ENCODE measurements around the gene HLX. TPM values are rescaled to one million over a fixed set of nuclear protein-coding genes. Genes with fewer than 3 reads are reported as not detected.

Gene HLX
- total and polyA plus RNA-seq, 9 of the 15 experiments (the other 6 are each of a cell fraction or from before 2014, with no cell fraction given) = 0.10 to 3.0 (median 1.6) TPM

DNA sequence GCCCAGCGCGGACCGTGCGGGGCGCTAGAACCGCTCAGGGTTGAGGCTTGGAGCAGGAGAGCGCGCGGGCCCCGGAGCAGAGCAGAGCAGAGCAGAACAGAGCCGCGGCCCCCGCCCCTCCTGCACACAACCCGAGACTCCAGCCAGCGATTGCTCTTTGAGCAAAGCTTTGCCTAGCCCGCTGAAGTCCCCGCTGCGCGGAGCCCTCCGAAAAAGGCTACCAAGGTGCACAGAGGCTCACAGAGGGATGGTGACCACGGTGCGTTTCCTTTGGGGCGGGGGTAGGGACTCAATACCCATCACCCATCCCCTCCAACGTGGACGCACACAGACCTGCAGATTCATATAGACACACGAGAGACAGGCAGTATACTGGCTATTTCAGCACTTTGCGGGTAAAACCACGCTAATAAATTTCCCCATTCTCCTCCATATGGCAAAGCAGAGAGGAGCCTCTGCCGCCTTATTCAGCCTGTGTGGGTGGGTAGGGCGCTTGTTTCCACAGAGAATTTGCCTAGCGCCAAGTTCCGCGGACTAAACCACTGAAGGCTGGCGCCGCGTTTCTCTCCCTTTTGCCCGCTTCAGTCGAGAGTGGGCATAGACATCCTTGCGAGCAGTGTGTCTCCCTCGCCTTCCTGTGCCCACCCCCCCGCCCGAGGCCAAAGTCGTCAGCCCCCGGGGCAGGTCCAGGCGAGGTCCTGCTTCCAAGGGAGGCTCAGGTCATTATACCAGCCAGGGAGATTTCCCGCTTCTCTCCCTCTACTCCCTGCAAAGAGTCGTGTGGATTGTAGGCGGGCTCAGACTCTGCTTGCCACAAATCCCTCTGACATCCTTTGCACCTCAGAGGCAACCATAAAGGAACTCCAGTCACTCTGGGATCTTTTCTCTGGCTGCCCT is 8.5 kb downstream of the HLX start:
- TF ChIP-seq SREBF2 (CRISPR knock-in tag; IDR thresholded peaks at IDR 0.05) (no peak), SRSF1 (IDR thresholded peaks at IDR 0.05; ENCODE audit: low read depth, low read length) (no peak), SMAD4 (CRISPR knock-in tag; conservative IDR thresholded peaks at IDR 0.05) (no peak), ZNF354B (CRISPR knock-in tag; IDR thresholded peaks at IDR 0.05) (no peak), ZNF507 (tag; conservative IDR thresholded peaks at IDR 0.05) (no peak)
- TF ChIP-seq, protein P1, sequence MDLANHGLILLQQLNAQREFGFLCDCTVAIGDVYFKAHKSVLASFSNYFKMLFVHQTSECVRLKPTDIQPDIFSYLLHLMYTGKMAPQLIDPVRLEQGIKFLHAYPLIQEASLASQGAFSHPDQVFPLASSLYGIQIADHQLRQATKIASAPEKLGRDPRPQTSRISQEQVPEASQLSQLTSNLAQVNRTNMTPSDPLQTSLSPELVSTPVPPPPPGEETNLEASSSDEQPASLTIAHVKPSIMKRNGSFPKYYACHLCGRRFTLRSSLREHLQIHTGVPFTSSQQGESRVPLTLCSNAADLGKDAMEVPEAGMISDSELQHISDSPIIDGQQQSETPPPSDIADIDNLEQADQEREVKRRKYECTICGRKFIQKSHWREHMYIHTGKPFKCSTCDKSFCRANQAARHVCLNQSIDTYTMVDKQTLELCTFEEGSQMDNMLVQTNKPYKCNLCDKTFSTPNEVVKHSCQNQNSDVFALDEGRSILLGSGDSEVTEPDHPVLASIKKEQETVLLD (IDR thresholded peaks at IDR 0.05) = no peak
- TF ChIP-seq, protein P2, sequence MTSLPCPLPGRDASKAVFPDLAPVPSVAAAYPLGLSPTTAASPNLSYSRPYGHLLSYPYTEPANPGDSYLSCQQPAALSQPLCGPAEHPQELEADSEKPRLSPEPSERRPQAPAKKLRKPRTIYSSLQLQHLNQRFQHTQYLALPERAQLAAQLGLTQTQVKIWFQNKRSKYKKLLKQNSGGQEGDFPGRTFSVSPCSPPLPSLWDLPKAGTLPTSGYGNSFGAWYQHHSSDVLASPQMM (CRISPR knock-in tag; IDR thresholded peaks at IDR 0.05) = no peak
- peak; percentile 74 for ATAC-seq
- Histone ChIP-seq H2AFZ (ENCODE audit: low read depth, low read length) (no peak overlapping the region), H3K4me2 (ENCODE audit: insufficient read depth, low read length) (no peak overlapping the region), H3K79me2 (ENCODE audit: control insufficient read depth, insufficient read depth, low read length) (no peaks in the 10 kb centered on the region), H3K9me1 (ENCODE audit: control insufficient read depth, insufficient read depth, low read length) (no peaks in the 10 kb centered on the region), H3K27ac (ENCODE audit: extremely low read depth, low read depth, low read length) (no peak overlapping the region), H3K27me3 (ENCODE audit: control insufficient read depth in 2 of 2, insufficient read depth in 2 of 2, low read length in 2 of 2) (peaks cover 32 to 79% of the 10 kb centered on the region in 2 experiments; a peak in 4 of 5 replicates), H3K4me3 (no peak overlapping the region), H3K9me3 (replicated peaks; ENCODE audit: control insufficient read depth, insufficient read depth, low read depth, low read length) (no peaks in the 10 kb centered on the region), H4K20me1 (replicated peaks; ENCODE audit: control insufficient read depth, insufficient read depth, low read length) (no peaks in the 10 kb centered on the region), H3K36me3 (ENCODE audit: control insufficient read depth, insufficient read depth, low read length) (no peaks in the 10 kb centered on the region), H3K4me1 (replicated peaks in 1 of 2; ENCODE audit: control insufficient read depth in 2 of 2, insufficient read depth in 2 of 2, low read length in 2 of 2) (peaks cover 0 to 12% of the 10 kb centered on the region in 2 experiments; a peak in 1 of 5 replicates), H3K9ac (ENCODE audit: insufficient read depth in 1 of 2, low read depth in 2 of 2, low read length in 2 of 2) (no peak overlapping the region)
- WGBS (ENCODE audit: insufficient coverage, low coverage, missing lambda C conversion rate) = 11% methylated on average over 43 of the region's 48 CpGs
- POLR2A ChIA-PET = interaction anchor here (0.6 to 1.4 kb wide), 3 partner anchors 11 to 141 kb away, joined by 3 to 4 read pairs (median 3); no protein-coding TSS in a partner anchor
- in situ Hi-C loops (cut with MboI) = no loop called here
- intact Hi-C loops (cut with micrococcal nuclease) = no loop called here
- CTCF ChIA-PET (ENCODE audit: low intra/inter-chr PET ratio) = no interaction called here
- no peak for FAIRE-seq
- no peak for DNase-seq (ENCODE audit: extremely low read depth in 1 of 4, low spot score in 3 of 4)
- BruUV-seq (replicated peaks) = no TSS peak

Data from K562 (cell line).